IMR-90 (cell line): Measurements from ENCODE around the gene CLEC2A. TPM values are rescaled to one million over a fixed set of nuclear protein-coding genes. Genes with fewer than 3 reads are reported as not detected.

Source experiments
- ATAC-seq: fragments of 200-7000 bp; cut with Tn5 transposase; 2 replicates; pipeline ENCODE4 v1.9.1; 2020; ENCODE audit warnings: low read depth, mild to moderate bottlenecking, moderate library complexity
- BruUV-seq: library from RNA; stranded (reverse); fragments of 400-500 nt; replicated peaks from 2 replicates; lab custom pipeline; 2021; lab: Mats Ljungman, UMichigan
- CTCF ChIA-PET: fragments of 300-600 bp; formaldehyde crosslinking; extraction: SDS; loops from one replicate; lab custom pipeline; 2021; ENCODE audit warnings: antibody characterized with exemption; lab: Yijun Ruan, JAX
- POLR2A ChIA-PET: fragments of 300-600 bp; sonication (Branson Sonifier 250); formaldehyde crosslinking; loops from one replicate; lab custom pipeline; 2022; ENCODE audit warnings: antibody characterized with exemption; ENCODE audit not compliant: unreplicated experiment; lab: Charles Lee
- DNase-seq: peaks from one replicate; pipeline ENCODE4 v3.0.0; 2013
- H2AFZ ChIP-seq: replicated peaks from 2 replicates; pipeline ENCODE3; 2013; ENCODE audit warnings: low read length, mild to moderate bottlenecking; ENCODE audit not compliant: poor library complexity
- H2AK5ac ChIP-seq: 2 replicates; pipeline ENCODE4 v1.6.1; 2013; ENCODE audit warnings: low read depth, low read length, inconsistent platforms
- H2AK9ac ChIP-seq: replicated peaks from 2 replicates; pipeline ENCODE3; 2013; ENCODE audit warnings: mild to moderate bottlenecking, low read depth, low read length, moderate library complexity; ENCODE audit not compliant: poor library complexity
- H2BK120ac ChIP-seq: 2 replicates; pipeline ENCODE4 v1.6.1; 2013; ENCODE audit warnings: low read depth, low read length, inconsistent platforms
- H2BK15ac ChIP-seq: 3 replicates; pipeline ENCODE4 v1.6.1; 2013; ENCODE audit warnings: low read depth, low read length, inconsistent platforms
- H2BK20ac ChIP-seq: 2 replicates; pipeline ENCODE4 v1.6.1; 2013; ENCODE audit warnings: low read depth, mild to moderate bottlenecking, inconsistent platforms, low read length, moderate library complexity
- H2BK5ac ChIP-seq: 2 replicates; pipeline ENCODE4 v1.6.1; 2013; ENCODE audit warnings: mild to moderate bottlenecking, low read depth, low read length, inconsistent platforms; ENCODE audit not compliant: poor library complexity, severe bottlenecking
- H3K14ac ChIP-seq: replicated peaks from 2 replicates; pipeline ENCODE4 v1.6.1; 2013; ENCODE audit warnings: low read depth, low read length, inconsistent platforms
- H3K18ac ChIP-seq: 2 replicates; pipeline ENCODE4 v1.6.1; 2013; ENCODE audit warnings: low read depth, low read length, control low read depth
- H3K23ac ChIP-seq: 2 replicates; pipeline ENCODE4 v1.6.1; 2013; ENCODE audit warnings: low read depth, low read length, inconsistent platforms
- H3K27ac ChIP-seq: 2 replicates; pipeline ENCODE4 v1.5.1; 2013; ENCODE audit warnings: mild to moderate bottlenecking, control low read depth, low read length; ENCODE audit not compliant: insufficient read depth
- H3K27me3 ChIP-seq: 2 replicates; pipeline ENCODE4 v1.6.1; 2013; ENCODE audit warnings: low read length; ENCODE audit not compliant: control insufficient read depth, insufficient read depth
- H3K36me3 ChIP-seq: 2 replicates; pipeline ENCODE4 v1.6.1; 2013; ENCODE audit warnings: low read length, mixed read lengths; ENCODE audit not compliant: control insufficient read depth, insufficient read depth
- H3K4ac ChIP-seq: 2 replicates; pipeline ENCODE4 v1.6.1; 2013; ENCODE audit warnings: low read depth, low read length, inconsistent platforms
- H3K4me1 ChIP-seq: 2 replicates; pipeline ENCODE4 v1.6.1; 2013; ENCODE audit warnings: low read length, mixed read lengths; ENCODE audit not compliant: control insufficient read depth, insufficient read depth
- H3K4me2 ChIP-seq: 2 replicates; pipeline ENCODE4 v1.6.1; 2013; ENCODE audit warnings: low read depth, mild to moderate bottlenecking, control low read depth, low read length, moderate library complexity
- H3K4me3 ChIP-seq: 2 replicates; pipeline ENCODE4 v1.5.1; 2013; ENCODE audit warnings: low read depth, mild to moderate bottlenecking, control low read depth, low read length, moderate library complexity; ENCODE audit not compliant: insufficient read depth
- H3K56ac ChIP-seq: 2 replicates; pipeline ENCODE4 v1.6.1; 2013; ENCODE audit warnings: low read length, inconsistent platforms; ENCODE audit not compliant: insufficient read depth; ENCODE audit errors: extremely low read depth
- H3K79me1 ChIP-seq, 2 experiments: 2 replicates each; pipeline ENCODE4 v1.6.1; 2013; ENCODE audit warnings: low read length in 2 of 2, inconsistent platforms in 1 of 2, low read depth in 1 of 2
- H3K9ac ChIP-seq: 2 replicates; pipeline ENCODE4 v1.6.1; 2013; ENCODE audit warnings: low read depth, low read length, control low read depth
- H3K9me1 ChIP-seq: 2 replicates; pipeline ENCODE4 v1.6.1; 2013; ENCODE audit warnings: low read length, inconsistent platforms; ENCODE audit not compliant: insufficient read depth
- H3K9me3 ChIP-seq: 2 replicates; pipeline ENCODE4 v1.6.1; 2013; ENCODE audit warnings: low read length; ENCODE audit not compliant: control insufficient read depth, insufficient read depth
- H4K20me1 ChIP-seq: 2 replicates; pipeline ENCODE4 v1.6.1; 2013; ENCODE audit warnings: low read length, inconsistent platforms; ENCODE audit not compliant: insufficient read depth
- H4K5ac ChIP-seq: 2 replicates; pipeline ENCODE4 v1.6.1; 2013; ENCODE audit warnings: mild to moderate bottlenecking, low read depth, low read length, control low read depth
- H4K8ac ChIP-seq, 2 experiments: 2 replicates each; pipeline ENCODE4 v1.6.1; 2013; ENCODE audit warnings: low read depth in 2 of 2, low read length in 2 of 2, control low read depth in 1 of 2, inconsistent platforms in 1 of 2
- H4K91ac ChIP-seq: 2 replicates; pipeline ENCODE4 v1.6.1; 2013; ENCODE audit warnings: low read depth, low read length, inconsistent platforms; ENCODE audit not compliant: insufficient read depth
- MAFK ChIP-seq: IDR thresholded peaks from 2 replicates; pipeline ENCODE4 v1.6.1; 2012; ENCODE audit warnings: low read depth, low read length, improper control_type of control experiment
- RAD21 ChIP-seq: IDR thresholded peaks from 2 replicates; pipeline ENCODE4 v1.6.1; 2012; ENCODE audit warnings: low read length, improper control_type of control experiment
- RCOR1 ChIP-seq: IDR thresholded peaks from 2 replicates; pipeline ENCODE4 v1.6.1; 2012; ENCODE audit warnings: mild to moderate bottlenecking, low read length, improper control_type of control experiment; ENCODE audit not compliant: insufficient replicate concordance
- RFX5 ChIP-seq: IDR thresholded peaks from 2 replicates; pipeline ENCODE4 v1.8.0; 2012; ENCODE audit warnings: low read depth, mild to moderate bottlenecking, low read length, moderate library complexity
- WGBS, 2 experiments: methylation state at CpG; one replicate each; pipeline versions ENCODE4 v1.1.5 to v1.1.7; 2013; ENCODE audit warnings: missing lambda C conversion rate in 2 of 2; ENCODE audit not compliant: insufficient read length in 1 of 2; ENCODE audit errors: extremely low coverage in 2 of 2; 5-methylcytosine and 5-hydroxymethylcytosine counted together
- dilution Hi-C: fragments of 300-500 bp; cut with HindIII; formaldehyde crosslinking; loops from one replicate; pipeline ENCODE4 v1.14.3; 2018; ENCODE audit warnings: low sequenced_read_pairs; ENCODE audit not compliant: unreplicated experiment
- in situ Hi-C: fragments of 300-500 bp; cut with MboI; formaldehyde crosslinking; loops from 3 replicates; pipeline ENCODE4 v1.14.3; 2019; ENCODE audit warnings: low sequenced_read_pairs, inconsistent platforms, mixed read lengths
- intact Hi-C: fragments of 100-400 bp; cut with micrococcal nuclease; formaldehyde crosslinking; loops from 2 replicates; pipeline ENCODE4 v1.10.0; 2022
- polyA plus RNA-seq, 3 experiments: library from polyadenylated mRNA; depleted of rRNA; stranded (reverse); fragments of >200 nt; gene quantifications; 2 replicates each; pipeline ENCODE4 v1.2.3, GENCODE V29; 2012; ENCODE audit warnings: low replicate concordance in 1 of 3
- total RNA-seq: library from RNA; depleted of rRNA; stranded (reverse); fragments of >200 nt; gene quantifications from 2 replicates; pipeline ENCODE4 v1.2.3, GENCODE V29; 2012

CLEC2A gene
- total and polyA plus RNA-seq, 2 of the 4 experiments (the other 2 are of a cell fraction): not detected

- H3K4ac ChIP-seq: no peak overlapping the region
- H3K79me1 ChIP-seq: no peaks in the 10 kb centered on the region
- H3K23ac ChIP-seq: no peak overlapping the region
- H2BK15ac ChIP-seq: no peak overlapping the region
- H4K8ac ChIP-seq: no peak overlapping the region
- TF ChIP-seq MAFK (no peak), RFX5 (no peak), RAD21 (no peak), RCOR1 (no peak)
- H3K9me3 ChIP-seq: no peaks in the 10 kb centered on the region
- intact Hi-C loops: loop anchor here (5.0 kb wide), 1 partner anchor 199 kb away; no protein-coding TSS in a partner anchor
- H3K4me1 ChIP-seq: no peaks in the 10 kb centered on the region
- H2AK9ac ChIP-seq: no peak overlapping the region
- in situ Hi-C loops: no loop called here
- H3K27ac ChIP-seq: no peak overlapping the region
- no peak overlapping the region for H3K9ac ChIP-seq
- H2BK20ac ChIP-seq: no peak overlapping the region
- no peak overlapping the region for H3K4me3 ChIP-seq
- dilution Hi-C loops: no loop called here
- no peak overlapping the region for H2BK120ac ChIP-seq
- ATAC-seq (no peak), DNase-seq (no peak)
- H2AFZ ChIP-seq: peak overlapping the region; percentile 72
- H2AK5ac ChIP-seq: no peak overlapping the region
- no peak overlapping the region for H4K5ac ChIP-seq
- ChIA-PET POLR2A (no interaction called here), CTCF (interaction anchor here (1.0 kb wide), 1 partner anchor 196 kb away, joined by 3 read pairs; no protein-coding TSS in a partner anchor)
- WGBS, 2 experiments: 29% methylated on average over 6 of the region's 19 CpGs; no CpG with 5 or more reads in 1 of the 2 experiments
- H3K4me2 ChIP-seq: no peak overlapping the region; the same call in 1 of the 2 replicates
- H3K56ac ChIP-seq: no peak overlapping the region
- no peak overlapping the region for H3K14ac ChIP-seq
- no peaks in the 10 kb centered on the region for H3K36me3 ChIP-seq
- no TSS peak for BruUV-seq
- peaks cover 9% of the 10 kb centered on the region for H3K27me3 ChIP-seq
- H4K91ac ChIP-seq: no peak overlapping the region
- no peak overlapping the region for H2BK5ac ChIP-seq
- H3K18ac ChIP-seq: no peak overlapping the region
- no peaks in the 10 kb centered on the region; the same call in 1 of the 2 replicates for H3K9me1 ChIP-seq
- no peaks in the 10 kb centered on the region for H4K20me1 ChIP-seq
These were observed 11.1 kb upstream of the CLEC2A start for GRCh38 chr12:9943240-9943639.
